Endothelial cell of umbilical vein (primary cell): Measurements from ENCODE around the gene DCUN1D5. TPM values are rescaled to one million over a fixed set of nuclear protein-coding genes. Genes with fewer than 3 reads are reported as not detected.

Source experiments
- BruUV-seq: library from RNA; stranded (reverse); fragments of 400-500 nt; replicated peaks from 2 replicates; lab custom pipeline; 2021; lab: Mats Ljungman, UMichigan
- CTCF ChIA-PET: fragments of 300-600, 350-600 bp; sonication (Branson Sonifier 250); formaldehyde crosslinking; loops from one replicate; lab custom pipeline; 2021; ENCODE audit warnings: antibody characterized with exemption, inconsistent platforms; lab: Charles Lee
- POLR2A ChIA-PET: fragments of 300-600, 350-600 bp; sonication (Branson Sonifier 250); formaldehyde crosslinking; loops from one replicate; lab custom pipeline; 2021; ENCODE audit warnings: antibody characterized with exemption, inconsistent platforms; lab: Charles Lee
- DNase-seq: peaks from one replicate; pipeline ENCODE4 v3.0.0-alpha.2; 2011; ENCODE audit warnings: low read depth, low spot score
- FAIRE-seq: peaks from 2 replicates; lab custom pipeline; 2011; peaks lifted over from hg19 to GRCh38; lab: Jason Lieb, UNC
- H2AFZ ChIP-seq: 2 replicates; pipeline ENCODE4 v1.6.0; 2012; ENCODE audit warnings: low read depth, low read length, control low read depth, inconsistent platforms
- H3K27ac ChIP-seq: 2 replicates; pipeline ENCODE4 v1.5.1; 2011; ENCODE audit warnings: low read depth, mild to moderate bottlenecking, control low read depth, low read length, moderate library complexity; ENCODE audit not compliant: insufficient read depth
- H3K27me3 ChIP-seq, 2 experiments: 2 replicates each; pipeline versions ENCODE4 v1.6.0 to v1.6.1; 2011; ENCODE audit warnings: low read length in 2 of 2, mixed read lengths in 1 of 2; ENCODE audit not compliant: control insufficient read depth in 2 of 2, insufficient read depth in 2 of 2
- H3K36me3 ChIP-seq, 2 experiments: 2 replicates in 1 of 2; 3 replicates in 1 of 2; pipeline ENCODE4 v1.5.1; 2011; ENCODE audit warnings: low read length in 2 of 2, mild to moderate bottlenecking in 1 of 2, moderate library complexity in 1 of 2; ENCODE audit not compliant: control insufficient read depth in 2 of 2, insufficient read depth in 2 of 2; ENCODE audit errors: extremely low read depth in 1 of 2
- H3K4me1 ChIP-seq: 3 replicates; pipeline ENCODE4 v1.5.1; 2011; ENCODE audit warnings: mild to moderate bottlenecking, low read length; ENCODE audit not compliant: control insufficient read depth, insufficient read depth; ENCODE audit errors: extremely low read depth
- H3K4me2 ChIP-seq: 2 replicates; pipeline ENCODE4 v1.6.1; 2011; ENCODE audit warnings: low read length, control low read depth, mixed read lengths; ENCODE audit not compliant: insufficient read depth
- H3K4me3 ChIP-seq, 3 experiments: fragments of 200-600 bp in 1 of 3; sonication (generic), shearing (Covaris generic) in 1 of 3; replicated peaks in 1 of 3; 2 replicates each; pipeline ENCODE4 v1.5.1; 2011 to 2016; ENCODE audit warnings: control low read depth in 3 of 3, low read length in 3 of 3, mild to moderate bottlenecking in 2 of 3, inconsistent platforms in 1 of 3, low read depth in 1 of 3, moderate library complexity in 1 of 3; ENCODE audit not compliant: insufficient read depth in 1 of 3
- H3K79me2 ChIP-seq: 2 replicates; pipeline ENCODE4 v1.6.0; 2012; ENCODE audit warnings: low read length, inconsistent platforms; ENCODE audit not compliant: control insufficient read depth, insufficient read depth
- H3K9ac ChIP-seq: replicated peaks from 2 replicates; pipeline ENCODE3; 2011; ENCODE audit warnings: low read length, control low read depth; ENCODE audit not compliant: insufficient read depth; ENCODE audit errors: extremely low read depth
- H3K9me1 ChIP-seq: replicated peaks from 3 replicates; pipeline ENCODE4 v1.6.0; 2011; ENCODE audit warnings: mild to moderate bottlenecking, low read length; ENCODE audit not compliant: control insufficient read depth, insufficient read depth; ENCODE audit errors: extremely low read depth
- H3K9me3 ChIP-seq: replicated peaks from 2 replicates; pipeline ENCODE4 v1.5.1; 2012; ENCODE audit warnings: low read length, inconsistent platforms; ENCODE audit not compliant: control insufficient read depth, insufficient read depth
- H4K20me1 ChIP-seq: replicated peaks from 2 replicates; pipeline ENCODE3; 2011; ENCODE audit warnings: mild to moderate bottlenecking, low read length; ENCODE audit not compliant: control insufficient read depth, insufficient read depth; ENCODE audit errors: extremely low read depth
- CTCF ChIP-seq, 2 donors: IDR thresholded peaks; 1 replicate in 1 of 2; 2 replicates in 1 of 2; pipeline ENCODE4 v1.5.1; 2011; ENCODE audit warnings: low read length in 2 of 2, mild to moderate bottlenecking in 2 of 2, moderate library complexity in 2 of 2, control low read depth in 1 of 2, inconsistent platforms in 1 of 2, low read depth in 1 of 2; ENCODE audit not compliant: insufficient read depth in 1 of 2; ENCODE audit errors: extremely low read depth in 1 of 2
- EZH2 ChIP-seq: IDR thresholded peaks from 2 replicates; pipeline ENCODE4 v1.6.1; 2012; ENCODE audit warnings: borderline replicate concordance, low read depth, mild to moderate bottlenecking, moderate library complexity, low read length, inconsistent platforms; ENCODE audit not compliant: severe bottlenecking
- FOS ChIP-seq: IDR thresholded peaks from 2 replicates; pipeline ENCODE4 v1.6.1; 2011; ENCODE audit warnings: mild to moderate bottlenecking, low read length, moderate library complexity, borderline replicate concordance; ENCODE audit not compliant: insufficient read depth
- GATA2 ChIP-seq: IDR thresholded peaks from 2 replicates; pipeline ENCODE4 v1.7.0; 2011; ENCODE audit warnings: low read depth, mild to moderate bottlenecking, moderate library complexity, mixed read lengths, low read length; ENCODE audit not compliant: insufficient read length, insufficient read depth
- JUN ChIP-seq: IDR thresholded peaks from 2 replicates; pipeline ENCODE4 v1.6.1; 2011; ENCODE audit warnings: borderline replicate concordance, low read depth; ENCODE audit not compliant: insufficient read length, insufficient read depth
- MAX ChIP-seq: IDR thresholded peaks from 2 replicates; pipeline ENCODE4 v1.6.1; 2011; ENCODE audit not compliant: insufficient read depth, insufficient read length
- MYC ChIP-seq: IDR thresholded peaks from one replicate; pipeline ENCODE4 v1.6.1; 2011; ENCODE audit warnings: mild to moderate bottlenecking, low read depth, low read length
- POLR2A ChIP-seq: IDR thresholded peaks from 2 replicates; pipeline ENCODE4 v1.6.1; 2012; ENCODE audit warnings: low read depth, mild to moderate bottlenecking, control low read depth, low read length
- POLR2AphosphoS5 ChIP-seq: IDR thresholded peaks from 2 replicates; pipeline ENCODE4 v1.6.1; 2012; ENCODE audit warnings: low read depth, mild to moderate bottlenecking, control low read depth, low read length, moderate library complexity; ENCODE audit not compliant: insufficient read depth
- dilution Hi-C: fragments of 300-500 bp; cut with MboI; formaldehyde crosslinking; loops from one replicate; pipeline ENCODE4 v1.15.0; 2019; ENCODE audit warnings: low sequenced_read_pairs; ENCODE audit not compliant: extremely low pct_ligation_motif_present
- intact Hi-C: fragments of 100-400 bp; cut with micrococcal nuclease; formaldehyde crosslinking; loops from one replicate; pipeline ENCODE4 v1.10.0; 2022
- polyA plus RNA-seq, 4 experiments: library from polyadenylated mRNA; depleted of rRNA in 3 of 4; stranded (reverse) in 3 of 4; unstranded in 1 of 4; fragments of >200 nt; gene quantifications; 2 replicates each; pipeline versions ENCODE4 v1.2.1 to v1.2.3, GENCODE V29; 2011 to 2012; ENCODE audit warnings: missing spikeins in 1 of 4
- total RNA-seq: library from RNA; stranded (reverse); gene quantifications from 2 replicates; pipeline ENCODE4 v1.2.3, GENCODE V29; 2021

The DCUN1D5 gene
- total and polyA plus RNA-seq, 2 donors (not counting 3 experiments of a cell fraction or from before 2014, with no cell fraction given) = 32.9 to 49.8 TPM

- Histone ChIP-seq H3K4me2 (no peak overlapping the region), H3K9me1 (no peaks in the 10 kb centered on the region), H3K27me3 (no peaks in the 10 kb centered on the region), H3K4me1 (no peaks in the 10 kb centered on the region), H3K9me3 (no peaks in the 10 kb centered on the region), H3K4me3 (no peak overlapping the region), H3K79me2 (no peaks in the 10 kb centered on the region), H2AFZ (peak overlapping the region; percentile 9), H3K9ac (no peak overlapping the region), H3K27ac (no peak overlapping the region), H3K36me3 (no peaks in the 10 kb centered on the region), H4K20me1 (no peaks in the 10 kb centered on the region)
- DNase-seq (no peak), FAIRE-seq (no peak)
- dilution Hi-C loops (no loop called here), intact Hi-C loops (no loop called here)
- ChIA-PET CTCF (interaction anchor here (1.6 kb wide), 1 partner anchor 13 kb away, joined by 3 read pairs; no protein-coding TSS in a partner anchor), POLR2A (no interaction called here)
- no TSS peak for BruUV-seq
- TF ChIP-seq GATA2 = no peak
- TF ChIP-seq MYC = no peak
- TF ChIP-seq EZH2 = no peak
- TF ChIP-seq FOS = no peak
- no peak for TF ChIP-seq CTCF (IDR thresholded peaks at IDR 0.05; ENCODE audit: extremely low read depth in 1 of 2, insufficient read depth in 1 of 2, low read depth in 1 of 2, low read length in 2 of 2)
- TF ChIP-seq POLR2AphosphoS5 = no peak
These were observed 75.9 kb downstream of the DCUN1D5 start for GRCh38 chr11:103016031-103016430.

GRCh38 chr11:103013421-103013820 lies 78.5 kb downstream of the DCUN1D5 start:
- H2AFZ ChIP-seq = no peak overlapping the region
- intact Hi-C loops = no loop called here

More at GRCh38 chr11:103013421-103013820, 78.5 kb downstream of the DCUN1D5 start:
- no peak overlapping the region for H3K27ac ChIP-seq
- no peaks in the 10 kb centered on the region for H3K4me1 ChIP-seq
- no peaks in the 10 kb centered on the region for H3K9me1 ChIP-seq
- no peaks in the 10 kb centered on the region for H3K36me3 ChIP-seq
- POLR2A ChIA-PET = no interaction called here
- no peaks in the 10 kb centered on the region for H3K27me3 ChIP-seq
- no peaks in the 10 kb centered on the region for H3K9me3 ChIP-seq
- no TSS peak for BruUV-seq
- no peaks in the 10 kb centered on the region for H3K79me2 ChIP-seq
- no peak overlapping the region for H3K4me3 ChIP-seq
- CTCF ChIA-PET = interaction anchor here (0.8 to 1.7 kb wide), 3 partner anchors 15 to 99 kb away, joined by 3 to 6 read pairs (median 5); no protein-coding TSS in a partner anchor
- no peak for TF ChIP-seq MYC
- TF ChIP-seq EZH2 = no peak
- TF ChIP-seq JUN = no peak
- no peak for TF ChIP-seq MAX
- TF ChIP-seq POLR2AphosphoS5 = no peak
- TF ChIP-seq GATA2 = no peak
- no peak for TF ChIP-seq POLR2A
- no peak for TF ChIP-seq FOS
- TF ChIP-seq CTCF (IDR thresholded peaks at IDR 0.05; ENCODE audit: extremely low read depth in 1 of 2, insufficient read depth in 1 of 2, low read depth in 1 of 2, low read length in 2 of 2) = no peak
- dilution Hi-C loops = no loop called here
- DNase-seq = no peak
- H3K4me2 ChIP-seq = no peak overlapping the region
- no peak overlapping the region for H3K9ac ChIP-seq
- FAIRE-seq = no peak
- no peaks in the 10 kb centered on the region for H4K20me1 ChIP-seq
